GM18519 (cell line): ENCODE data around the gene FBL.
A peak's percentile ranks its signal among the peaks of the same experiment; 100 is the strongest.

Experiments
- ATAC-seq: cut with Tn5 transposase; IDR thresholded peaks from one replicate; pipeline ENCODE4 v1.9.1; 2021; ENCODE audit warnings: mild to moderate bottlenecking, moderate library complexity; ENCODE audit not compliant: unreplicated experiment, low FRiP score

The FBL gene

DNA sequence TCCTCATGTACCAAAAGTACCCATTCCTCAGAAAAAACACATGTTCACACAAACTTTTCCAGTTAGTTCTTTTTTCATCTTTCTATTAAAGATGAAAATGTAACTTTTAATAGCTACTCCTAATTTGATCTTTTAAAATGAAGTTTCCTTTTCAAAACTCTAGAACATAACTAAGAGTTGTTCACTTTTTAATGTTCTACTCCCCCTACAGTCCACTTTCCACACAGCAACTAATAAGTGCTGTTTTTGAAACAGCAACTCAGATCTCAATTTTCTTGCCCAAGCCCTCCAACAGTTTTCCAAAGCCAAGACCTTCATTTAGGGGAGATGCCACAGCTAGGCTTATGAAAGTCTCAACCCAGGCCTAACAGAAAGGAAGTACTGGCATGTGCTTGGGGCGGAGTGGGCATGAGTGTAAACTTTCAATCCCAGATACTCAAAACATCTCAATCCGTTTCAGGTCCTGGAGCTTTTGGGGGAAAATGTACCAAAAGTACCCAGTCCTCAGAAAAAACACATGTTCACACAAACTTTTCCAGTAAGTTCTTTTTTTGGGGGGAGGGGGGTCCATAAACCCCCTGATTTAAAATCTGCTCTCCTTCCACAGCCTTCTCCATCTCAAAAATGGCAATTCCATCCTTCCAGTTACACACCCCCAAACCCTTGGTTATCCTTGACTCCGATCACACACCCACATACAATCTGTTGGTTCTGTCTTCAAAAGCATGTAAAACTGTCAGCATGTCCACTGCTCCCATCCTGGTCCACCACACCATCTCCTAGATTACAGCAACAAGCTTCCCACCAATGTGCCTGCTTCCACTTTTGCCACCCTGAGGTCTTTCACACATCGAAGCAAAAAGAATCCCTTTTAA, 2.0 kb downstream of the FBL start:
- ATAC-seq: no peak

DNA sequence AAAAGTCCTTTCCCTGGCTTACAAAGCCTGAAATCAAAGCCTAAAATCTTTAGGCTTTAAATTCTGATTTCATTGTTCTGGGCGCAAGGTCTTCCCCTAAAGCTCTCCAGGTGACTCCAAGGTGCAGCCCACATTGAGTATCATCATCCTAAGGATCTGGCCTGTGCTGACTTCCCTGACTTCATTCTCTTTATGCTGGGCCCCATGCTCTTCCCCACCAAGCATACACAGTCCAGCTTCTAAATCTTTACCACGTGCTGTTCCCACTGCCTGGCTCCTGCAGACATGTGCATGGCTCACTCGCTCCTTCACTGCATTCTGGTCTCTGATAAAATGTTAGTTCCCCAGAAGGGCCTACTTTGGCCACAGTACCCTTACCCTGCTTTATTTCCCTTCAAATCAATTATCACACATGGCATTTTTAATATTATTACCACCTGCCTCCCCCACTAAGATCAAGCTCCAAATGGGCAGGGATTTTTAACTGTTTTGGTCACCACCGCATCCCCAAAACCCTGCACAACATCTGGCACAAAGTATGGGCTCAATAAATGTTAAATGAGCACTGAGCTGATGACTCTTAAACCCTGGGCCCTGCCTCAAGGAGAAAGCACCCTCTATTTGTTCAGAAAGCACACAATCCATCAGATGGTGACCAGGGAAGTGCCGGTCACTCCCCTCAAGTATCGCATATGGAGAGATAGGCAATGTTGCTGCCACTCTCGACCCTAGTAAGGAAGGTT, 3.3 kb downstream of the FBL start:
- ATAC-seq: no peak

DNA sequence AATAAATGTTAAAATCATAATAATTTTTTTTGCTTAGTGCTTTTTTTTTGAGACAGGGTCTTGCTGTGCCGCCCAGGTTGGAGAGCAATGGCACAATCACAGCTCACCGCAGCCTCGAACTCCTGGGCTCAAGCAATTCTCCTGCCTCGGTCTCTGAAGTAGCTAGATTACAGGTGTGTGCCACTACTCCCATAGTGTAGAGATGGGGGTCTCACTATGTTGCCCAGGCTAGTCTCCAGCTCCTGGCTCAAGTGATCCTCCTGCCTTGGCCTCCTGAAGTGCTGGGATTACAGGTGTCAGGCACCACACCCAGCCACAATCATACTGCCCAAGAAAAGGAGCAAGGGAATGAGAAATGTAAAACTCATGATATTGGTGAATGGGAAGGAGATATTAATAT, 5.1 kb downstream of the FBL start:
- no peak for ATAC-seq

DNA sequence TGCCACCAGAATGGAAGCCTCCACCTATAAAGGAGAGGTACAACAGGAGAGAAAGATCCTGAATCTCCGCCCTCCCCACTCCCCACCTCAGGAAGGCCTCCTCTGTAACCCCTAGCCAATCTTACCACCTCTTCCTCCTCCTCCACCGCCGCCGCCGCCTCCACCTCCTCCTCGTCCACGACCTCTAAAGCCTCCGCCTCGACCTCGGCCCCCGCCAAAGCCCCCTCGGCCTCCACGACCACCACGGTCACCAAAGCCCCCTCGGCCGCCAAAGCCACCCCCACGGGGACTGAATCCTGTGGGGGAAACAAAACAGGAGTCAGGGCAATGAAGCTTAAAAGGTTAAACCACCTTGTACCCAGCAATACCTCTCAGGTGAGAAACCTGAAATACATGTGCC, 5.7 kb downstream of the FBL start:
- no peak for ATAC-seq

DNA sequence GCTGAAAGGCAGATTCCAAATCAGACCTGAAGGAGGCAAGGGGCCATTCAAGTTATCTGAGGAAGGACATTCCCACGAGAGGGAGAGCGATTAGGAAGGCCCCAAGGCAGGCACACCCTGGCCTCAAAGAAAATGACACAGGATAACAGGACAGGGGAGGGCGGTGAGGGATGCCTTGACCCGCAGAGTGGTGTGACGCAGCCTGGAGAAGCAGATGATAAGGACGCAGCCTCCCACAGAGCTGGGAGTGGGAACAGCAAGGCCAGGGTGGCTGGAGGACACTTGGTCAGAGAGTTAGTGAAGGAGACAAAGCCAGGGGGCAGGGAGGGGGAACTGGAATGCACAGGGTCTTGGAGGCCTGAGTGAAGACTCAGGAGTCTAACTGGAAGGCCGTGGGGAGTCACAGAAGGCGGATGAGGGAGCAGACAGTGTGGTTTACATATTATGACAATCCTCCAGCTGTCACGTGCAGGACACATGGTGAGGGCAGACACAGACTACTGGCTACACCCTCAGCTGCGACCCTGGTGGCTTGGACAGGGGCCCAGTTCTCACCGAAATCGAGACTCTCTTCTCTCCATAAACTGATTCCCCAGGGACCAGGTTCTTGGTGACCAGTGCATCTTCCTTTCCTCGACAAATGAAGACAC, 6.4 kb downstream of the FBL start:
- ATAC-seq: no peak

DNA sequence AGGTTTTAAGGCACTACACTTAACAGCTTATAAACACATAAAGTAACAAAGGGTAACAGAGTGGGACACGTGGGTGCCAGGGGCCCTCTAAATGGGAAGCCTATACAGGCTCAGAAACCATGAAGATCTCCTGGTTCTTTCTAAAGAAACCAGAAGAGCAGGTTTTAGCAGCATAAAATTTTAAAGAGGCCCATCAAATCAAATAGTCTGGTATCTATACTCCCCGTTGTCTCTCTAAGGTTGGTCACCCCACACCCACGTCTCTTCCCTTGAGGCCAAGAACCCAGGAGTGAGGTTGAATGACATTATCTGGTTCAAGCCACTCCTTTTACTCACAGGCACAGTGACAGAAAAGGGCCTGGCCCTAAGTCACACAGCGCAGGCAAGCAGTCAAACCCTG, 7.6 kb downstream of the FBL start:
- ATAC-seq: no peak

DNA sequence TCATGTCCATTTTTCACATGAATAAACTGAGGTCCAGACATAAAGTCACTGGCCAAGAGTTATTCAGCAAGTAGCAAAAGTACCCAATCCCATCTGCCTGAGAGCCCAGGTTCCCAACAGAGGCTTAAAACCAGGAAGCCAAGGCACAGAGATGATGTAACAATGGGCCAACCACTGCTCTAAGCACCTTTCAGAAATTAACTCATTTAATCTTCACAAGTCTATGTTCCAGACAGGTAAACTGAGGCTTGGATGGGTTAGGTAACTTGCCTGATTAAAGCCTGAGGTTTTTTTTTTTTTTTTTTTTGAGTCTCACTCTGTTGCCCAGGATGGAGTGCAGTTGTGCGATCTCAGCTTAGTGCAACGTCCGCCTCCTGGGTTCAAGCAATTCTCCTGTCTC, 8.2 kb downstream of the FBL start:
- ATAC-seq: no peak

DNA sequence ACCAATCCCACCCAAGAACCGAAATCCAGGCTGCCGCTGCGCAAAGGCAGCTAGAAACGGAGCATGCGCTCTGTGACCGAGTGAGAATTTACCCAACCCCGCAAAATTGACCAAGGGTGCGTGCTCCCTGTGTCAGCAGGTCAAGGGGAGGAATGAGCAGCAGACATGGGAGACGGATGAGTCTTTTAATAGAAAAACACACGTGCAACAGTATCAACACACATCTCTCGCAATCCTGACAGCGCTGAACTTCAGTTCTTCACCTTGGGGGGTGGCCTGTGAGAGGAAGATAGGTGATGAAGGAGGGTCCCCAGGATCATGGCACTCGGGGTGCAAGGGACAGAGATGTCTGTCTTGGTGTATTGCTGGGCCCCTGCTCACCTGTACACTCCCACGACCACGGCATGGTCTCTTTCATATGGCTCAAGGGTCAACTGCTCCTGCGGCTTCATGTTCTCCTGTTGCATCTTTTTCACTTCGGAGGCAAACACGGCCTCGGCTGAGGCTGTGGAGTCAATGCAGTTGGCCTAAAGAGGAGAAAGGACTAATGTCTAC, 11.8 kb downstream of the FBL start:
- peak; percentile 40 for ATAC-seq

DNA sequence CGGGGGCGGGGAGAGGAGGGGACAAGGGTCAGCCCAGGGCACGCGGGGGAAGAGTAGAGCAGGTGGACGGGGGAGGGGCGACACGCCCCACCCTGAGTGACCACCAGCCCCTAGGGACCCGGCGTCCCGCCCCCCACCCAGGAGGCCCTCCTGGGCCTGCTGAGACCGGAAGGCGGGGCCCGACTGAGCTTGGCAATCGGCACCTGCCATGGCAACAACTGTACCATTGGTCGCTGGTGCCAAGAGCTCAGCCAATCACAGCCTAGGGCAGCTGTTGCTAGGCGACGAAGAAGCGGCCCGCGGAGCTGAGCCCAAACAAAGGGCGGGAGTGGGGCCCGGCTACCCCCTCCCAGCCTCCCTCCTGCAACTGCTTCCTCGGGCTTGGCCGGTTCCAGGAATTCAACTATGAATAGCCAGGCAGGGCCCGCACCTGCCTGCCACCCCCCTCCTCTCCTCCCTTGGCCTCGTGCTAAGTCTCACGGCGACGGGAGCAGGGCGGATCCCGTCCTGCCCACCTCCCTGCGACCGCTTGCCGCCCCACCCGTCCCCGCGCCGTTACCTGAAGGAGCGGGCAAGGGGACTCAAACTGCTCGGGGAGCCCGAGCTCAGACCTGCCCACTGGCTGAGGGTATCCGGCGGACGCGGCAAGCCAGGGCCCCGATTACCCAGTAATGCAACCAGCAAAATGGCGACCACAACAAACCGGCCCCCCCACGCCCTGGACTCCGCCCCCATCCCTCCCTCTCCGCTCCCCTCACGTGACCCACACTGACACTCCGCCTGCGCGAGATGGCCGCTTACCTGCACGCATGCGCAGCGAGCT, 12.5 kb downstream of the FBL start, which contains the start of gene DYRK1B:
TSS of gene DYRK1B (minus strand) at position 699 of the 823 bp plus-strand sequence. CDS start 2,295 bp downstream, outside the sequence.
- peak; percentile 63 for ATAC-seq

DNA sequence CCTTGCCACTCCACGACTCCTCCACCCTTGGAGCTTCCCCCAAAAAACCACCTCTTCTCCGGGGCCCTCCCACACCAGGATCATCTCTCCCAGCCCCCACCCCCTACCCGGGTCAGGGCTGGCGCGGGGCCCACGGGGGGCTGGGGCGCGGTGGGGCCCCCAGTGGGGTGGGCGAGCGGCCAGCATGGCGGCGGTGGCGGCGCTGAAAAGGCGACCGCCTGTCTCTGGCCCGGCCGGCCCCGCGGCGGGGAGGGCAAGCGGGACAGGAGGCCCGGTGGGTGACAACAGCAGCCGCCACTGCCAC, 13.1 kb downstream of the FBL start:
- no peak for ATAC-seq

DNA sequence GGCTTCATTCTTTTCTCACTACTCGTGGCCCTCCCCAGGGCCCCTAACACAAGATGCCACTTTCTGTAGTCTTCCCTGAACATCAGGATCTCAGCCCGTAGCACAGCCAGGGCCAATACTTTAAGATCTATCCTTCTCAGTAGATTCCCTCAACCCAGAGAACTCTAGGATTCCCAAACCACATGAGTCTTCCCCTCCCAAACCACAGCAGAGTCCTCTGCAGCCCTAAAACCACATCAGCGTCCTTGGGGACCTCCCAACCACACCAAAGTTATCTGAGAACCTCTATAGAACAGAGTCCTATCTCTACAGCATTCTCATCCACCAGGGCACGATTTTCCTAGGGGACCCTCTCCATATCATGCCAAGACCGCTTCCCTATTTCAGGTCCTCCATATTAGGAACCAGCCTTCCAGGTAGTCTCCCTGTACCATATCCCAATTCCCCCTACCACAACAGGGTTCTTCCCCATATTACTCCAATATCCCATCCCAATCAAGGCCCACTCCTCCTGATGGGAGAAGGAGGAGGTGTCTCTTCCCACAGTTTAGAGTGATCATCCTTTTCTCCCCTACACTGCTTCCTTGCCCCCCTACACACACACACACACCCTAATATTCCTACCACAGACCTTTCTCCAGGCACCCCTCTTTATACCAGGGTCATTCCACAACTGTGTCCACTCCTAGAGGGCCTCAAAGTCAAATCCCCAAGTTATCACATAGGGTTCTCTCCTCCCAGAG, 13.7 kb downstream of the FBL start:
- no peak for ATAC-seq

DNA sequence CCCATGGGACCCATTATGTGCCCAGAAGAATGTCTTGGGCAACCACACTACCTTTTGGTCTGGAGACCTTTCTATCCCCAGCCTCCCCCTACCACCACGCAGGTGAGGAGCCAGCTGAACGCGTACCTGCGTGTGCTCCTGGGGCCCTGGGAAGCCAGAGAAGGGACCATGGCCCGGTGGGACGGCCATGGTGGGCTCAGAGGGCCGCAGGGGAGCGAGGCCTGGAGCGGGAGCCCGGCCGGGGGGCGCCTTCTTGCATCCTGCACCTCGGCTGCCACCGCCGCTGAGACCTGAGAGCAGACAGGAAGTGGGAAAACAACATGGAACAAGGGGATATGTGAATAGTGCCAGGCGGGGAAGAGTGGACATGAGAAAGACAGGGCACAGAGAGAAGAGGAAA, 14.5 kb downstream of the FBL start:
- ATAC-seq: no peak

DNA sequence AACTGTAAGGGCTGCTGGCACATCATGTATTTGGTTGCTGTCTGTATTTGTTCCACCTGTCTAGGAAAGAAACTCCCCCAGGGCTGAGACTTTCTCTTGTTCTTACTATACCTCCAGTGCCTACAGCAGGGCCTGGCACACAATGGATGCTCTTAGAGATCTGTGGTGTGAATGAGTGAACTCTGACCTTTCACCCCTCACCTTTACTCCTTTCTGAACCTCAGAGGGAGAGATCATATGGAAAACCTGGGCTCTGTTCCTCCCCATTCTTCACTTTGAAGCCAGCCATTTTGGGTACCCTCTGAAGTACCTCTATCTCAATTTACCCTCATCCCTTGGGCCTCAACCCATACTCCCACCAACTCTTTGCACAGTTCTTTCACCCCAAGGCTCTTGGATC, 15.3 kb downstream of the FBL start:
- ATAC-seq: no peak

DNA sequence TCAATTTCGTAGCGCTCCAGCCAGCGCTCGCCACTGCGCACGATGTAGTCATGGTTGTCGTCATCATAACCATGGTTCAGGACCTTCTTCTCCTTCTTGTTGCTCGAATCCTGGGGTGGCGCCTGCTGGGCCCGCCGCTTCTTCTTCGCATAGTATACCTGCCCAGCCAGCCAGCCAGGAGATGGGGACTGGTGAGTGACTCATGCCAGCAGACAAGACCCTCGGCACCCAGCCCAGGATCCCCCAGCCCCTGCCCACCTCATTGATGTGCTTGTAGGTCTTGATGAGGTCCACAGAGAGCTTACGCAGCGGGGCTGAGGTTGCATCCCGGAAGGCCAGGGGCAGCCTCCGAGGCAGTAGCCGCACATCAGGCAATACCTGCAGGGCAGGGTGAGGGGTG, 15.8 kb downstream of the FBL start:
- ATAC-seq: no peak

DNA sequence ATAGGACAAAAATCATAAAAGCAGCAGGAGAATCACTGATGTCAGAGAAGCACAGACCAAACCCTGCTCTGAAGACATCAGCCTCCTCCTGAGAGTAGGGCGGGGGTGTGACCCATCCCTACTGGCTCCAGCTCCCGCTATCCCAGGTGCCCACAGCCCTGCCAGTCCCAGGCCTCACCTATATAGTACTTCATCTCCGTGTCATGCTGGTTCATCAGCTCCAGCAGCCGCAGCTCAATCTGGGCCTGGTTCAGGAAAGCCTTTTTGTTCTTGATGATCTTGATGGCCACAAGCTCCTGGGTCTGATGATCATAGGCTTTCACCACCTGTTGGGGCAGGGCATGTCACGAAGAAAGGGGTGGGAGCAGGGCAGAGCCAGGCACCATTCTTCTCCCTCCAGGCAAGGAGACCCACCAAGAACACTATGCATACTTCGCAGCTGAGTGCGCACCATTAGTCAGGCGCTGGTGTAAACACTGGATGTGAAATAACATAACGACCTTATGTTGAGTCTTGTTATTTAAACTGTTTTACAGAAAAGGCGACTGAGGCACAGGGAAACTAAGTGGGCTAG, 16.4 kb downstream of the FBL start:
- no peak for ATAC-seq

DNA sequence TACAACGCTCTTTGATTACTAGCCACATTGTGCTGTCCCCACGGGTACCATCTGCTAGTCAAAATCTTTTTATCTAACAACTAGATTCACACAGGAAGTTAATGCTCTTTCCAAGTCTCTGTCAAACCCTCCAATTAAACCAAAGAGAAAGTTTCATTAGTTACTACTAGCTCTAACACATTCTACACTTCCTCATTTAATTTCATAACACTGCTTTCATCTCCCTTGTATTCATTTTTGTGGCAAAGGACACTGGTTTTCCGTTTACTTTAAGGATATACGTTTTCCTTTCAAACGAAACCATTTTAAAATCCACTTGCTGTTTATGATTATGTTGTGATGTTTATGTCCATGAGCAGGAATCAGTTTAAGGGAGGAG, 17.5 kb downstream of the FBL start:
- no peak for ATAC-seq

DNA sequence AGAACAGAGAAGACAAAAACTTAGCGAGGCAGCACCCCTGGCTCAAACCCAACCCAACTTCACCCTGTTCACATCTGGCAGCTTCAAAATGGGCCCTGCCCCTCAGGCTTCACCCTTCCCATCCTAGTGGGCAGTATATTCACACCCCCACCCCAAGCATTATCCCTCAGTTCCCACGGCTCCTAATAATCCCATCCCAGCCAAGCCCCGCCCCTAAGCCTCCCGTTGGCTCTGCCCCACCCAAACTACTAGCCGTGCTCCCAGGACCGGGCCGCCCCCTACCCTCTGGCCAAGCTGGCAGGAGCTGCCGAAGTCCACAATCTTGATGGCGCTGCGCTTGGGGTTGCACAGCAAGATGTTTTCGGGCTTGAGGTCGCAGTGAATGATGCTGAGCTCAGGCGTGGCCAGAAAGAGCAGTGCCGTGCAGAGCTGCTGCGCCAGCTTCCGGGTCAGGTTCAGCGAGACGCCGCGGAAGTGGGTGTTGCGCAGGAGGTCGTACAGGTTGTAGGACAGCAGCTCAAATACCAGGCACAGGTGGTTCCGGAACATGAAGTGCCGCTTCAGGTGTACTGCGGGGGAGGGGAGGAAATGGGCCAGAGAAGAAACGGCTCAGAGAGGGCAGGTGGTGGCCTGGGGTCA, 18.0 kb downstream of the FBL start:
- ATAC-seq: no peak

DNA sequence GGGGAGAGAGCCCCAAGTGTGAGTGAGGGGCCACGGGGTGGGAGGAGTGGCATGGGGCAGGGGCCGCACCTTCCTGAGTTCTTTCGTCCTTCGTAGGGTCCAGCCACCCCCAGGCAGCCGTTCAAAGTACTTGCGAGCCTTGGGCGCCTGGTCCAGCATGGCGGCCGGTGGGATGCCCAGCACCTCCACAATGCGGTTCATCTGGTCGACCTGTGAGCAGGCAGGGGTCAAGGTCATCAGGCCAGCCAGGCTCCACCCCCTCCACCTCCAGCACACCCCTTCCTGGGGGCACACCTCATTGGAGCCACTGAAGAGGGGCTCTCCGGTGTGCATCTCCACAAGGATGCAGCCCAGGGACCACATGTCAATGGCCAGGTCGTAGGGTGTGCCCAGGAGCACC, 19.0 kb downstream of the FBL start:
- ATAC-seq: no peak
